ENCODE data around the gene MRPL24. TPM values are rescaled to one million over a fixed set of nuclear protein-coding genes. Genes with fewer than 3 reads are reported as not detected.

MRPL24 gene
- total RNA-seq, 4 donors from 2014 or later: 50.6 to 84.2 (median 69.9) TPM

DNA sequence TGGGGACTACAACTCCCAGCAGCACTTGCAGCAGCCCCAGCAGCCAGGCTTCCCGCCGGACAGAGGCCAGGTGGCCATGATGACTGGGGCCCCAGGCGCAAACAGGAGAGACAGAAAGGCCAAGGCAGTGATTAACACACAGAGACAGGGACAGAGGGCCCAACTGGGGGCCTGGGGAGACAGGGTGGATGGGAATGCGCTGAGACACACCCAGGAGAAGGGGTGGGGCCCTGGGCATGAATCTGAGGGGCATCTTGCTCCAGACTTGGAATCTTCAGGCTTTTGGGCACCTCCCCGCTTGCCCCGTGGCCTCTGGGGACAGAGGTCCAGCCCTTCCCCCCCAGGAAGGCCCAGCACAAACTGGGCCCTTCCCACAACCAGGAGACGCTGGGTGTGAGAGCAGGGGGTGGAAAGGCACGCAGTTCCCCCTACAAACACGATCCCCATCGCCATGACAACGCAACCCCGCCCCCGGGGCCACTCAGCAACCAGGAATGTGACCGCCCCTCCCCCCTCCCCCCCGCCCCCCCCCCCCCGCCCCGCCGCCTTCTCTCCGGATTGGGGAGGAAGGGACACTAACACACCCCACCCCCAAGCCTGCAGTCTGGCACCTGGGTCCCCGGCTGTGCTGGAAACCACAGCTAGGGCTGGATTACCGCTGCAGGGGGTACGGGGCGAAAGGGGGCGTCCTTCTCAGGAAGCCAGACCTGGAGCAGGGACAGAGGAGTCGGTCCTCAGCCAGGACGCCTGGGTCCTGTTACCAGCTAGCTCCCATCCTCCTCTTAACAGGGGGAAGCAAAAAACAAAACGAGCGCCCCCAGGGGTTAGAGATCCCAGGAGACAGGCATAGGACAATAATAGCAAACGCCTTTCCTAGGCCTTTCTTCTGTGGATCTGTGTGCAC, 6.1 kb upstream of the MRPL24 start:
- peak; percentile 77 for ATAC-seq

DNA sequence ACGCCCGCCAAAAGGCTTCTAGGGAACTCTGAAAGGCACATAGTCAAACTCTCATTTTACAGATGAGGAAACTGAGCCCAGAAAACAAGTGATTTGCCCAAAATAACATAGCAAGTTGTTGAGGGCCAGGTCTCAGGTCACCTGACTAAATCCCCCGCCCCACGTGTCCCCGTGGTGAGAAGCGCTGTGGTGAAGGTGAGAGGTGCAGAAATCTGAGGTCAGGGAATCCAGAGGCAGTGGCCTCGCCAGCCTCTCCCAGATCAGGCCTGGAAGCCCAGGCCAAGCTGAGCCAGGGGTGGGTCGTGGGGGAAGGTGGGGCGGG, 5.5 kb upstream of the MRPL24 start:
- TF ChIP-seq POLR2AphosphoS5 (IDR thresholded peaks at IDR 0.05) (no peak), POLR2A (IDR thresholded peaks at IDR 0.05) (no peak), EP300 (IDR thresholded peaks at IDR 0.05) (no peak)
- TF ChIP-seq, protein P1, sequence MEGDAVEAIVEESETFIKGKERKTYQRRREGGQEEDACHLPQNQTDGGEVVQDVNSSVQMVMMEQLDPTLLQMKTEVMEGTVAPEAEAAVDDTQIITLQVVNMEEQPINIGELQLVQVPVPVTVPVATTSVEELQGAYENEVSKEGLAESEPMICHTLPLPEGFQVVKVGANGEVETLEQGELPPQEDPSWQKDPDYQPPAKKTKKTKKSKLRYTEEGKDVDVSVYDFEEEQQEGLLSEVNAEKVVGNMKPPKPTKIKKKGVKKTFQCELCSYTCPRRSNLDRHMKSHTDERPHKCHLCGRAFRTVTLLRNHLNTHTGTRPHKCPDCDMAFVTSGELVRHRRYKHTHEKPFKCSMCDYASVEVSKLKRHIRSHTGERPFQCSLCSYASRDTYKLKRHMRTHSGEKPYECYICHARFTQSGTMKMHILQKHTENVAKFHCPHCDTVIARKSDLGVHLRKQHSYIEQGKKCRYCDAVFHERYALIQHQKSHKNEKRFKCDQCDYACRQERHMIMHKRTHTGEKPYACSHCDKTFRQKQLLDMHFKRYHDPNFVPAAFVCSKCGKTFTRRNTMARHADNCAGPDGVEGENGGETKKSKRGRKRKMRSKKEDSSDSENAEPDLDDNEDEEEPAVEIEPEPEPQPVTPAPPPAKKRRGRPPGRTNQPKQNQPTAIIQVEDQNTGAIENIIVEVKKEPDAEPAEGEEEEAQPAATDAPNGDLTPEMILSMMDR (IDR thresholded peaks at IDR 0.05): no peak
- H3K4me1 ChIP-seq: peaks cover 3 to 67% (median 32%) of the 10 kb centered on the region in 3 donors
- peak overlapping the region; percentile 48 to 98 for H3K4me3 ChIP-seq
- no peak for ATAC-seq
- H3K36me3 ChIP-seq: peaks cover 0 to 37% of the 10 kb centered on the region in 2 donors
- WGBS, 2 donors (ENCODE audit: low coverage in 1 of 2): 80% methylated on average over 2 of the region's 9 CpGs; no CpG with 5 or more reads in 1 of the 2 donors
- H3K9me3 ChIP-seq: no peaks in the 10 kb centered on the region
- no peaks in the 10 kb centered on the region for H3K27me3 ChIP-seq
- H3K27ac ChIP-seq: peak overlapping the region; percentile 92 to 100 (median 98)

More for the DNA sequence above, 6.1 kb upstream of the MRPL24 start:
- H3K36me3 ChIP-seq: peaks cover 0 to 34% of the 10 kb centered on the region in 2 donors
- H3K27ac ChIP-seq: peak overlapping the region; percentile 92 to 100 (median 98)
- no peaks in the 10 kb centered on the region for H3K27me3 ChIP-seq
- H3K4me3 ChIP-seq: peak overlapping the region; percentile 48 to 98
- no peaks in the 10 kb centered on the region for H3K9me3 ChIP-seq
- TF ChIP-seq EP300 (IDR thresholded peaks at IDR 0.05): no peak
- TF ChIP-seq POLR2A (IDR thresholded peaks at IDR 0.05): peak; percentile 20 to 28
- TF ChIP-seq POLR2AphosphoS5 (IDR thresholded peaks at IDR 0.05): peak; percentile 58
- TF ChIP-seq, protein P1 (IDR thresholded peaks at IDR 0.05): peak in 1 of 4 experiments; percentile 29
- 0 to 5% methylated on average over 1 to 6 of the region's 29 CpGs for WGBS, 2 donors (ENCODE audit: low coverage in 1 of 2)
- peaks cover 3 to 61% (median 32%) of the 10 kb centered on the region in 3 donors for H3K4me1 ChIP-seq

DNA sequence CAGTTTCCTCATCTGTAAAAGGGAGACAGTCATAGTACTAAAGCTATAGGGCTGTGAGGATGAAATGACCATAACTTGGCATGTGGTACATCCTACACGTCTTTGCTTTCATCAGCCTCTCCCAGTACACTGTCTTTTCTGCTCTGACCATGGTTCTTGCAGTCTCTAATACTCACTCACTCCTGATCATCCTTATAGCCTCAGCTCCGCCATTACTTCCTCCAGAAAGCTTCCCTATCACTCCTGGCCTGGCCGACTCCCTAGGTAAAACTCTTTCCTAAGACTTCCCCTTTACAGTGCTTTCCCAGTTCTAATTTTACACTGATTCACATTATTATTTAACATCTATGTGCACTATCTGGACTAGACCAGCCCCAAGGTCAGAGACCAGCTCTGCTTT, 5.0 kb upstream of the MRPL24 start:
- WGBS, 2 donors (ENCODE audit: low coverage in 1 of 2): 25 to 52% methylated on average over 2 to 3 of the region's 3 CpGs
- Histone ChIP-seq H3K4me3 (peak overlapping the region in 1 of 2 donors; percentile 98), H3K36me3 (peaks cover 0 to 37% of the 10 kb centered on the region in 2 donors), H3K9me3 (no peaks in the 10 kb centered on the region), H3K27me3 (no peaks in the 10 kb centered on the region), H3K4me1 (peaks cover 3 to 69% (median 32%) of the 10 kb centered on the region in 3 donors), H3K27ac (peak overlapping the region; percentile 92 to 100 (median 98))
- ATAC-seq: no peak
- no peak for TF ChIP-seq POLR2A (IDR thresholded peaks at IDR 0.05)
- TF ChIP-seq POLR2AphosphoS5 (IDR thresholded peaks at IDR 0.05): no peak
- TF ChIP-seq EP300 (IDR thresholded peaks at IDR 0.05): no peak
- TF ChIP-seq, protein P1 (IDR thresholded peaks at IDR 0.05): no peak

DNA sequence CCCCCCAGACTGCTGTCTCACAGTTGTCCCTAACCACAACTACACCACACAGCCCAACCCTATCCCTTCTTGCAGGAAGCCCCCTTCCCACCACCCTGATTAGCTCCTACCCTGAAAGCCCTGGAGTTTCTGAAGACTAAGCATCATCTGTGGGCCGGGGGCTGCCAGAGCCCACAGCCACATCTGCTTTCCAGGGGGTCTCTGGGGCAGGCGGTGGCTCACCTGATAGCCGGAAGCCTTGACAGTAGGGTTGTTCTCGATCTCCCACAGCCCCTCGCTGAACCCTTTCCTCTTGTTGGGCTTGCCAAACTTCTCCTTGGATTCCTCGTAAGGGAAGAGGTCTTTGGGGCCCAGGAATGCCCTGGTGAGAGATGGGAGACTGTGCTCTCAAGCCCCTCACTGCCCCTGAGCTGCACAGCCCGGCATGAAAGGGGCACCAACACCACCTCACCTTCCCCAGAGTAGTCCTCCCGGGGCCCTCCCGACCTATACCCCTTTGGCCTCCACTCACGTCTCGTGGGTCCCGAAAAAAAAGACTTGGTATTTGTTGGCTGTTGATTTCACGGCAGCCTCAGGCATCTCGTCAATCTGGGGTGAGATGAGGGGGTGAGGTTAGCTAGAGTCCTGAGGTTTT, 4.0 kb upstream of the MRPL24 start:
- H3K4me1 ChIP-seq: peaks cover 3 to 70% (median 37%) of the 10 kb centered on the region in 3 donors
- 71% methylated on average over 4 of the region's 14 CpGs; no CpG with 5 or more reads in 1 of the 2 donors for WGBS, 2 donors (ENCODE audit: low coverage in 1 of 2)
- TF ChIP-seq, protein P1 (IDR thresholded peaks at IDR 0.05): no peak
- TF ChIP-seq POLR2AphosphoS5 (IDR thresholded peaks at IDR 0.05) (no peak), EP300 (IDR thresholded peaks at IDR 0.05) (no peak), POLR2A (IDR thresholded peaks at IDR 0.05) (no peak)
- H3K4me3 ChIP-seq: no peak overlapping the region
- no peak for ATAC-seq
- no peaks in the 10 kb centered on the region for H3K9me3 ChIP-seq
- peak overlapping the region in 3 of 4 donors; percentile 98 to 100 (median 99) for H3K27ac ChIP-seq
- H3K36me3 ChIP-seq: peaks cover 0 to 37% of the 10 kb centered on the region in 2 donors
- no peaks in the 10 kb centered on the region for H3K27me3 ChIP-seq
